ENCODE measurements around the gene SPDYE18. TPM values are rescaled to one million over a fixed set of nuclear protein-coding genes. Genes with fewer than 3 reads are reported as not detected.
"Not testable (repeated sequence)": the region's sequence is repeated elsewhere in the genome, so short reads cannot be mapped to it uniquely, and the experiment has no call there.

Gene SPDYE18
- total RNA-seq (2014; rRNA removed; shearing (Covaris generic)): not detected in 2 replicates
- polyA plus RNA-seq (2015; cell fraction: cytosol; rRNA removed): 0.16 and 0.18 TPM in 2 replicates
- 2.1 TPM in 1 of 2 replicates, not detected in the other for polyA plus RNA-seq (2015; cell fraction: nucleus; rRNA removed)

- DNase-seq (ENCODE audit: low read depth): not testable (repeated sequence)
Observed at GRCh38 chr7:77062557-77062956, at the start of gene SPDYE18. SPDYE18 (minus strand) TSS chr7:77062558; CDS start chr7:77060512, 2,046 bp downstream.

GRCh38 chr7:77108362-77108761, 46.0 kb upstream of the SPDYE18 start:
- not testable (repeated sequence) for DNase-seq (ENCODE audit: low read depth)

- not testable (repeated sequence) for DNase-seq (ENCODE audit: low read depth)
Observed at GRCh38 chr7:77107659-77108058, 45.3 kb upstream of the SPDYE18 start.

- peak; percentile 63 for DNase-seq (ENCODE audit: low read depth)
Observed at GRCh38 chr7:77105904-77106303, 43.5 kb upstream of the SPDYE18 start.

- DNase-seq (ENCODE audit: low read depth): not testable (repeated sequence)
Observed at GRCh38 chr7:77102671-77103070, 40.3 kb upstream of the SPDYE18 start.

GRCh38 chr7:77101187-77101586, 38.8 kb upstream of the SPDYE18 start:
- not testable (repeated sequence) for DNase-seq (ENCODE audit: low read depth)

GRCh38 chr7:77100501-77100900, 38.1 kb upstream of the SPDYE18 start:
- not testable (repeated sequence) for DNase-seq (ENCODE audit: low read depth)

- DNase-seq (ENCODE audit: low read depth): not testable (repeated sequence)
Observed at GRCh38 chr7:77092301-77092700, 29.9 kb upstream of the SPDYE18 start.

GRCh38 chr7:77082192-77082591, 19.8 kb upstream of the SPDYE18 start:
- not testable (repeated sequence) for DNase-seq (ENCODE audit: low read depth)

GRCh38 chr7:77080236-77080635, 17.9 kb upstream of the SPDYE18 start:
- not testable (repeated sequence) for DNase-seq (ENCODE audit: low read depth)

GRCh38 chr7:77079624-77080023, 17.3 kb upstream of the SPDYE18 start:
- peak; percentile 52 for DNase-seq (ENCODE audit: low read depth)

- DNase-seq (ENCODE audit: low read depth): not testable (repeated sequence)
Observed at GRCh38 chr7:77079112-77079511, 16.8 kb upstream of the SPDYE18 start.

- not testable (repeated sequence) for DNase-seq (ENCODE audit: low read depth)
Observed at GRCh38 chr7:77077060-77077459, 14.7 kb upstream of the SPDYE18 start.

GRCh38 chr7:77074786-77075396, 12.5 kb upstream of the SPDYE18 start:
- DNase-seq (ENCODE audit: low read depth): peak; percentile 31

- DNase-seq (ENCODE audit: low read depth): not testable (repeated sequence)
Observed at GRCh38 chr7:77071108-77071507, 8.8 kb upstream of the SPDYE18 start.

- not testable (repeated sequence) for DNase-seq (ENCODE audit: low read depth)
Observed at GRCh38 chr7:77065869-77066268, 3.5 kb upstream of the SPDYE18 start.

GRCh38 chr7:77063732-77064131, 1.4 kb upstream of the SPDYE18 start:
- not testable (repeated sequence) for DNase-seq (ENCODE audit: low read depth)

- not testable (repeated sequence) for DNase-seq (ENCODE audit: low read depth)
Observed at GRCh38 chr7:77032261-77032660, 30.1 kb downstream of the SPDYE18 start, which contains the start of gene SPDYE17. SPDYE17 (minus strand) TSS chr7:77032361; CDS start chr7:77030570, 1,791 bp downstream.

GRCh38 chr7:77026349-77026748, 36.0 kb downstream of the SPDYE18 start:
- not testable (repeated sequence) for DNase-seq (ENCODE audit: low read depth)

GRCh38 chr7:77010074-77010680, 52.2 kb downstream of the SPDYE18 start:
- DNase-seq (ENCODE audit: low read depth): peak; percentile 85

- DNase-seq (ENCODE audit: low read depth): not testable (repeated sequence)
Observed at GRCh38 chr7:77008000-77008399, 54.4 kb downstream of the SPDYE18 start.

Measured in HT1080 (cell line).